Measurements from ENCODE around the gene FAM186B.
"Not testable (repeated sequence)": the region's sequence is repeated elsewhere in the genome, so short reads cannot be mapped to it uniquely, and the experiment has no call there.

Gene FAM186B

DNA sequence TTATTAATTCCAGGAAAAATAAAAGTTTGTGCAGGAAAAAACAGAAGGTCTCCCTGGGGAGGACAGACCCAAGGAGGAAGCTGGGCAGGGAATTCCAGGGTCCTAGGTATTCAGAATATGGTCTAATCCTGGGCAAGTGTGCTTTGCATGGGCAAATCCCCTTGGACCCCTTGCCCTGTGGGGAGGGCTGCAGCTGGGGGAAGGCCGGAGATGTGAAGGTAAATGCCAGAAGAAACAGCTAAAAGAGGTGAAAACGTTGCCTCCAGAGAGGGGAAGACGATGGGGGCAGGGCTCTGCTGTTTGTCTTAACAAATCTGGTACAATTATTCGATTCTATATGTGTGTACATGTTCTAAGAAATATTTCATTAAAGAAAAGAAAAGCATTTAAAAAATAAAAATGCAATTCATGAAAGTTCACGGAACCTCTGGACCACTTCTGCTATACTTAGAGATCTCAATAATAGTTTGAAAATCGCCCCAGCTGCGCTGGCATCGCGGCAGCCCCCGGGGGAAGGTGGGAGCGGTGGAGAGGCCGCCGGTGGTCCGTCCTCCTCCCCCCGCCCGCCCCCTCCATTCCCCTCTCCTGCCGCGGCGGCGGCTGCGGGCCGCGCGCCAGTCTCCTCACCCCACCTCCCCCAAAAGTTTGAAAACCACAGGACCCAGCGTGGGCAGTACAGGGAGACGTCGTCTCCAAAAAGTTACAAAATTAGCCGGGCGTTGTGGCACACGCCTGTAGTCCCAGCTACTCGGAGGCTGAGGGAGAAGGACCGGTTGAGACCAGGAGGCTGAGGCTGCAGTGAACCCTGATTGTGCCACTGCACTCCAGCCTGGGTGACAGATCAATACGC lies 16.4 kb upstream of the FAM186B start:
- TF ChIP-seq, protein P1, sequence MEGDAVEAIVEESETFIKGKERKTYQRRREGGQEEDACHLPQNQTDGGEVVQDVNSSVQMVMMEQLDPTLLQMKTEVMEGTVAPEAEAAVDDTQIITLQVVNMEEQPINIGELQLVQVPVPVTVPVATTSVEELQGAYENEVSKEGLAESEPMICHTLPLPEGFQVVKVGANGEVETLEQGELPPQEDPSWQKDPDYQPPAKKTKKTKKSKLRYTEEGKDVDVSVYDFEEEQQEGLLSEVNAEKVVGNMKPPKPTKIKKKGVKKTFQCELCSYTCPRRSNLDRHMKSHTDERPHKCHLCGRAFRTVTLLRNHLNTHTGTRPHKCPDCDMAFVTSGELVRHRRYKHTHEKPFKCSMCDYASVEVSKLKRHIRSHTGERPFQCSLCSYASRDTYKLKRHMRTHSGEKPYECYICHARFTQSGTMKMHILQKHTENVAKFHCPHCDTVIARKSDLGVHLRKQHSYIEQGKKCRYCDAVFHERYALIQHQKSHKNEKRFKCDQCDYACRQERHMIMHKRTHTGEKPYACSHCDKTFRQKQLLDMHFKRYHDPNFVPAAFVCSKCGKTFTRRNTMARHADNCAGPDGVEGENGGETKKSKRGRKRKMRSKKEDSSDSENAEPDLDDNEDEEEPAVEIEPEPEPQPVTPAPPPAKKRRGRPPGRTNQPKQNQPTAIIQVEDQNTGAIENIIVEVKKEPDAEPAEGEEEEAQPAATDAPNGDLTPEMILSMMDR (IDR thresholded peaks at IDR 0.05; ENCODE audit: extremely low read depth, insufficient read depth, missing control alignments): no peak
- DNase-seq (ENCODE audit: low spot score): no peak
- in situ Hi-C loops (cut with MboI; ENCODE audit: low pct_unique_long_range_greater_than_20kb, low sequenced_read_pairs, unreplicated experiment): no loop called here

DNA sequence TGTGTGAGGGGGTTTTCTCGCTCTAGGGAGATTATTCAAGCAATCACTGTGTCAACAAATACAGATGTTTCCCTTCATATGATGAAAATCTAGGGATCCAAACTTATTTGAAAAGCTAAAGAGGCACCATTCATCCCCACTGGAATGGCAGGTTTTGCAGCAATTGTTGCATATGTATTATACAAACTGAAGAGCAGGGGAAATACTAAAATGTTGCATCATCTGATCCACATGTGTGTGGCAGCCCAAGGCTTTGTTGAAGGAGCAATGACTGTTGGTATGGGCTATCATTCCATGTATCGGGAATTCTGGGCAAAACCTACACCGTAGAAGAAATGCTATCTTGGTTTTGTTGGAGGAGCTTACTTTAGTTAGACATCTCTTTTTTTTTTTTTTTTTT lies 13.8 kb upstream of the FAM186B start:
- DNase-seq (ENCODE audit: low spot score): no peak
- TF ChIP-seq, protein P1 (IDR thresholded peaks at IDR 0.05; ENCODE audit: extremely low read depth, insufficient read depth, missing control alignments): no peak
- in situ Hi-C loops (cut with MboI; ENCODE audit: low pct_unique_long_range_greater_than_20kb, low sequenced_read_pairs, unreplicated experiment): no loop called here

DNA sequence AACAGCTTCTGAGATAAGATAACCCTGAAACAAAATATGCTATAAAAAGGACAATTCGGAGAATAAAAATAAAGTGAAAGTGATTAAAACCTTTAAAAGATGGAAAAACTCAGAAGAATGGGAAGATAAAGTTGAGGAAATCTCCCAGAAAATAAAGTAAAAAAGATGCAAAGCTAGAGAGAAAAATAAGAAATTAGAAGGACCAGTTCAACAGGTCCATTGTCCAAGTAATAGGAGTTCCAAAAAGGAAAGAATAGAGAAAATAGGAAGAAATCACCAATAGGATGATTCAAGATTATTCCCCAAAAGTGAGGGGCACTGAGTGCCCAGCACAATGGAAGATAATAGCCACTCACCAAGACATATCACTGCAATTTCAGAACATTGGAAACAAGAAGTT lies 13.1 kb upstream of the FAM186B start:
- TF ChIP-seq, protein P1 (IDR thresholded peaks at IDR 0.05; ENCODE audit: extremely low read depth, insufficient read depth, missing control alignments): no peak
- in situ Hi-C loops (cut with MboI; ENCODE audit: low pct_unique_long_range_greater_than_20kb, low sequenced_read_pairs, unreplicated experiment): no loop called here
- no peak for DNase-seq (ENCODE audit: low spot score)

DNA sequence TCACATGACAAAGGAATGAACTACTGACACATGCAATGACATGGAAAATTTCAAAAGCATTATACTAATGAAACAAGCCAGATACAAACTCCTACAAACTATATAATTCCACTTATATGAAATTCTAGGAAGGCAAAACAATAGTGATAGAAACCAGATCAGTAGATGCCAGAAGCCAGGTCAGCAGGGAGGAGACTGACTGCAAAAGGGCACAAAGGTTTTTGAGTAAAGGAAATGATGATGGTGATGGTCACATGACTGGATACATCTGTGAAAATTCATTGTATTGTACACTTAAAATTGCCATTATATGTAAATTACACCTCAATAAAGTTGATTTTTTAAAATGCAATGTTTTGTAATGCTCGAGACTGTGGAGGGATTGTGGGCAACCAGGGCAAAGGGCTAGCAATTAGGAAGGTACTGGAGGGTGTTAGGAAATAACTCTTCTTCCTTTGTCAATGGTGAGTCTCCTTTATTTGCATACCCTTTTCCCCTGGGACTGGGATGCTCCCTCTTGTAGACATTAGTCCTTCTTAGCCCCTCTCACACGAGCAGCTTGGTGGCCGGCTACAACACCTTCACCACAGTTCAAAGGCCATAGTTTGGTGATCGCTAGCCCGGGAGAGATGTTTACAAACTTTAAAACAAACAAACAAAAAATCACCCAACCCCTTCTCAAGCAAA lies 11.2 kb upstream of the FAM186B start:
- no peak for DNase-seq (ENCODE audit: low spot score)
- in situ Hi-C loops (cut with MboI; ENCODE audit: low pct_unique_long_range_greater_than_20kb, low sequenced_read_pairs, unreplicated experiment): no loop called here
- TF ChIP-seq, protein P1 (IDR thresholded peaks at IDR 0.05; ENCODE audit: extremely low read depth, insufficient read depth, missing control alignments): no peak

DNA sequence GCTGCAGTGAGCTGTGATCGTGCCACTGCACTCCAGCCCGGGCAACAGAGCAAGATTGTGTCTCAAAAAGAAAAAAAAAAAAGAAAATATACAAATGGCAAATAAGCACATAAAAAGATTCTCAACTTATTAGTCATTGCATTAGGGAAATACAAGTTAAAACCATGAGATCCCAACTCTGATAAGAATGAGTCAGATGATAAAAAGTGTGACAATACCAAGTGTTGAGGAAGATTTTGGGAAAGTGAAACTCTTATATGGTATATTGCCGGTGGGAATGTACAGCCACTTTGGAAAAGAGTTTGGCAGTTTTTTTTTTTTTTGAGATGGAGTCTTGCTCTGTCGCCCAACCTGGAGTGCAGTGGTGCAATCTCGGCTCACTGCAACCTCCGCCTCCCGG lies 10.3 kb upstream of the FAM186B start:
- in situ Hi-C loops (cut with MboI; ENCODE audit: low pct_unique_long_range_greater_than_20kb, low sequenced_read_pairs, unreplicated experiment): no loop called here
- no peak for DNase-seq (ENCODE audit: low spot score)
- TF ChIP-seq, protein P1 (IDR thresholded peaks at IDR 0.05; ENCODE audit: extremely low read depth, insufficient read depth, missing control alignments): no peak

DNA sequence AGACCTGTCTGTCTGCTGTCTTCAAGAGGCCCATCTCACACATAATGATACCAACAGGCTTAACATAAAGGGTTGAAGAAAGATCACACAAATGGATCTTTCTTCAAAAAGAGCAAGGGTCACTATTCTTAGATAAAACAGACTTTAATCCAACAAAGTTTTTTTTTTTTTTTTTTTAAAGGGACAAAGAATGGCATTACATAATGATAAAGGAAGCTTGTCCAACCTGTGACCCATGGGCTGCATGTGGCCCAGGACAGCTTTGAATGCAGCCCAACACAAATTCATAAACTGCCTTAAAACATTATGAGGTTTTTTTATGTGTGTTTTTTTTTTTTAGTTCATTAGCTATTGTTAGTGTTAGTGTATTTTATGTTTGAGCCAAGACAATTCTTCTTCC lies 6.8 kb upstream of the FAM186B start:
- no peak for DNase-seq (ENCODE audit: low spot score)
- TF ChIP-seq, protein P1 (IDR thresholded peaks at IDR 0.05; ENCODE audit: extremely low read depth, insufficient read depth, missing control alignments): no peak
- in situ Hi-C loops (cut with MboI; ENCODE audit: low pct_unique_long_range_greater_than_20kb, low sequenced_read_pairs, unreplicated experiment): no loop called here

DNA sequence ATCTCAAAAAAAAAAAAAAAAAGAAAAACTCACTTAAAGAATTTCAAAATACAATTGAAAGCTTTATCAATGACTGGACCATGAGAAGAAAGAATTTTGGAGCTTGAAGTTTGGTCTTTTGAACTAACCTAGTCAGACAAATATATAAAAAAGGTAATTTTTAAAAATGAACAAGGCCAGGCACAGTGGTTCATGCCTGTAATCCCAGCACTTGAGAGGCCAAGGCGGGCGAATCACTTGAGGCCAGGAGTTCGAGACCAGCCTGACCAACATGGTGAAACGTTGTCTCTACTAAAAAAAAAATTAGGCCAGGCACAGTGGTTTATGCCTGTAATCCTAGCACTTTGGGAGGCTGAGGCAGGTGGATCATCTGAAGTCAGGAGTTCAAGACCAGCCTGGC lies 5.3 kb upstream of the FAM186B start:
- DNase-seq (ENCODE audit: low spot score); in situ Hi-C loops (cut with MboI; ENCODE audit: low pct_unique_long_range_greater_than_20kb, low sequenced_read_pairs, unreplicated experiment): not testable (repeated sequence)

Data from GM13977 (cell line).